Panc1 (cell line): Measurements from ENCODE around the gene UBAP2L. TPM values are rescaled to one million over a fixed set of nuclear protein-coding genes. Genes with fewer than 3 reads are reported as not detected.

ENCODE experiments used
- ATAC-seq: fragments of 200-7000 bp; cut with Tn5 transposase; 2 replicates; pipeline ENCODE4 v1.9.1; 2020; ENCODE audit warnings: mild to moderate bottlenecking, moderate library complexity
- BruUV-seq: library from RNA; stranded (reverse); fragments of 400-500 nt; replicated peaks from 2 replicates; lab custom pipeline; 2021; lab: Mats Ljungman, UMichigan
- CTCF ChIA-PET: fragments of 300-600 bp; sonication (Branson Sonifier 250); formaldehyde crosslinking; loops from one replicate; lab custom pipeline; 2022; ENCODE audit warnings: antibody characterized with exemption; lab: Charles Lee
- POLR2A ChIA-PET: fragments of 300-600 bp; sonication (Branson Sonifier 250); formaldehyde crosslinking; loops from one replicate; lab custom pipeline; 2022; ENCODE audit warnings: antibody characterized with exemption; lab: Charles Lee
- DNase-seq: peaks from one replicate; pipeline ENCODE4 v3.0.0-alpha.2; 2010; ENCODE audit warnings: low read depth, low spot score
- H3K27ac ChIP-seq: 2 replicates; pipeline ENCODE4 v1.5.1; 2011; ENCODE audit warnings: mild to moderate bottlenecking, low read length, inconsistent platforms
- H3K27me3 ChIP-seq: fragments of 200-500 bp; sonication (Bioruptor generic); 2 replicates; pipeline ENCODE4 v1.6.0; 2014; ENCODE audit warnings: low read length, inconsistent platforms; ENCODE audit not compliant: control insufficient read depth, insufficient read depth
- H3K36me3 ChIP-seq: fragments of 200-500 bp; sonication (Bioruptor generic); 2 replicates; pipeline ENCODE4 v1.5.1; 2014; ENCODE audit warnings: inconsistent platforms, mild to moderate bottlenecking, low read length, moderate library complexity; ENCODE audit not compliant: control insufficient read depth, insufficient read depth
- H3K4me1 ChIP-seq: 2 replicates; pipeline ENCODE4 v1.5.1; 2011; ENCODE audit warnings: inconsistent platforms, mild to moderate bottlenecking, low read length, moderate library complexity; ENCODE audit not compliant: control insufficient read depth, insufficient read depth
- H3K4me3 ChIP-seq, 2 experiments: 2 replicates each; pipeline ENCODE4 v1.5.1; 2011 to 2012; ENCODE audit warnings: low read depth in 2 of 2, low read length in 2 of 2, mild to moderate bottlenecking in 2 of 2, inconsistent platforms in 1 of 2, moderate library complexity in 1 of 2
- H3K9me3 ChIP-seq: fragments of 200-500 bp; sonication (Bioruptor generic); 2 replicates; pipeline ENCODE4 v1.5.1; 2014; ENCODE audit warnings: low read depth, mild to moderate bottlenecking, inconsistent platforms, low read length, moderate library complexity; ENCODE audit not compliant: control insufficient read depth, insufficient read depth
- POLR2AphosphoS5 ChIP-seq: IDR thresholded peaks from 2 replicates; pipeline ENCODE4 v1.6.1; 2012; ENCODE audit warnings: mild to moderate bottlenecking, low read depth, low read length, moderate library complexity
- SIN3A ChIP-seq: IDR thresholded peaks from 2 replicates; pipeline ENCODE4 v1.6.1; 2012; ENCODE audit warnings: low read depth, mild to moderate bottlenecking, low read length, moderate library complexity, borderline replicate concordance; ENCODE audit not compliant: insufficient read depth
- TCF7L2 ChIP-seq: IDR thresholded peaks from 2 replicates; pipeline ENCODE4 v1.6.1; 2011; ENCODE audit warnings: mild to moderate bottlenecking, low read depth, low read length, inconsistent platforms
- in situ Hi-C: cut with HindIII; loops from 2 replicates; pipeline ENCODE4 v1.10.0; 2016; ENCODE audit warnings: low sequenced_read_pairs, low pct_unique_long_range_greater_than_20kb
- intact Hi-C: fragments of 100-400 bp; cut with micrococcal nuclease; formaldehyde crosslinking; loops from one replicate; pipeline ENCODE4 v1.10.0; 2022; ENCODE audit not compliant: unreplicated experiment
- total RNA-seq: library from RNA; stranded (reverse); gene quantifications from one replicate; pipeline ENCODE4 v1.2.1, GENCODE V29; 2021; ENCODE audit not compliant: unreplicated experiment
- TF ChIP-seq, protein P1 (sequence below): fragments of 450-650 bp; IDR thresholded peaks from 2 replicates; pipeline ENCODE4 v1.5.1; 2017; ENCODE audit warnings: mild to moderate bottlenecking
- TF ChIP-seq, protein P2 (sequence below), 2 experiments: IDR thresholded peaks; 2 replicates each; pipeline ENCODE4 v1.6.1; 2011 to 2012; ENCODE audit warnings: low read depth in 2 of 2, control low read depth in 1 of 2, low read length in 1 of 2, mild to moderate bottlenecking in 1 of 2, moderate library complexity in 1 of 2; ENCODE audit not compliant: insufficient read depth in 1 of 2

Gene UBAP2L
- total RNA-seq, 1 experiment from 2014 or later: 227 TPM

DNA sequence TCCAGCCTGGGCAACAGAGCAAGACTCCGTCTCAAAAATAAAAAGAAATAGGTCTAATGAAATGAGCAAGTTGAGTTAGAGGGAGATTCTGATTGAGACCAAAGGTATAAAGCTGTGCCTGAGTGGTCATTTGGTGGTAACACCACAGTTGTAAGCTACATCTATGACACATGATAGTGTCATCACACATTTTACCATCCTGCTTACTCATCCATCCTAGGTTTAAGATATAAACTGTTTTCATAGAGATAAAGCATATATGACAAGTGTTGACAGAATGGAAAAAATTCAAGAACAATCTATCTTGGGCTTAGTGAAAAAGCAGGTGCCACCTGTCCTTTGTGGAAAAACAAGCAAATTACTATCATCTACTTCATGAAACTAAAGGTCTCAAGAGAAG, 7.5 kb upstream of the UBAP2L start:
- Histone ChIP-seq H3K9me3 (no peaks in the 10 kb centered on the region), H3K36me3 (peaks cover 17% of the 10 kb centered on the region), H3K4me3 (no peak overlapping the region), H3K27me3 (no peaks in the 10 kb centered on the region), H3K27ac (no peak overlapping the region), H3K4me1 (peaks cover under 1% of the 10 kb centered on the region)
- ATAC-seq (no peak), DNase-seq (no peak)
- in situ Hi-C loops: no loop called here
- POLR2A ChIA-PET: no interaction called here
- CTCF ChIA-PET: no interaction called here
- TF ChIP-seq, protein P1, sequence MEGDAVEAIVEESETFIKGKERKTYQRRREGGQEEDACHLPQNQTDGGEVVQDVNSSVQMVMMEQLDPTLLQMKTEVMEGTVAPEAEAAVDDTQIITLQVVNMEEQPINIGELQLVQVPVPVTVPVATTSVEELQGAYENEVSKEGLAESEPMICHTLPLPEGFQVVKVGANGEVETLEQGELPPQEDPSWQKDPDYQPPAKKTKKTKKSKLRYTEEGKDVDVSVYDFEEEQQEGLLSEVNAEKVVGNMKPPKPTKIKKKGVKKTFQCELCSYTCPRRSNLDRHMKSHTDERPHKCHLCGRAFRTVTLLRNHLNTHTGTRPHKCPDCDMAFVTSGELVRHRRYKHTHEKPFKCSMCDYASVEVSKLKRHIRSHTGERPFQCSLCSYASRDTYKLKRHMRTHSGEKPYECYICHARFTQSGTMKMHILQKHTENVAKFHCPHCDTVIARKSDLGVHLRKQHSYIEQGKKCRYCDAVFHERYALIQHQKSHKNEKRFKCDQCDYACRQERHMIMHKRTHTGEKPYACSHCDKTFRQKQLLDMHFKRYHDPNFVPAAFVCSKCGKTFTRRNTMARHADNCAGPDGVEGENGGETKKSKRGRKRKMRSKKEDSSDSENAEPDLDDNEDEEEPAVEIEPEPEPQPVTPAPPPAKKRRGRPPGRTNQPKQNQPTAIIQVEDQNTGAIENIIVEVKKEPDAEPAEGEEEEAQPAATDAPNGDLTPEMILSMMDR: no peak
- TF ChIP-seq POLR2AphosphoS5 (no peak), TCF7L2 (no peak), SIN3A (no peak)
- TF ChIP-seq, protein P2, sequence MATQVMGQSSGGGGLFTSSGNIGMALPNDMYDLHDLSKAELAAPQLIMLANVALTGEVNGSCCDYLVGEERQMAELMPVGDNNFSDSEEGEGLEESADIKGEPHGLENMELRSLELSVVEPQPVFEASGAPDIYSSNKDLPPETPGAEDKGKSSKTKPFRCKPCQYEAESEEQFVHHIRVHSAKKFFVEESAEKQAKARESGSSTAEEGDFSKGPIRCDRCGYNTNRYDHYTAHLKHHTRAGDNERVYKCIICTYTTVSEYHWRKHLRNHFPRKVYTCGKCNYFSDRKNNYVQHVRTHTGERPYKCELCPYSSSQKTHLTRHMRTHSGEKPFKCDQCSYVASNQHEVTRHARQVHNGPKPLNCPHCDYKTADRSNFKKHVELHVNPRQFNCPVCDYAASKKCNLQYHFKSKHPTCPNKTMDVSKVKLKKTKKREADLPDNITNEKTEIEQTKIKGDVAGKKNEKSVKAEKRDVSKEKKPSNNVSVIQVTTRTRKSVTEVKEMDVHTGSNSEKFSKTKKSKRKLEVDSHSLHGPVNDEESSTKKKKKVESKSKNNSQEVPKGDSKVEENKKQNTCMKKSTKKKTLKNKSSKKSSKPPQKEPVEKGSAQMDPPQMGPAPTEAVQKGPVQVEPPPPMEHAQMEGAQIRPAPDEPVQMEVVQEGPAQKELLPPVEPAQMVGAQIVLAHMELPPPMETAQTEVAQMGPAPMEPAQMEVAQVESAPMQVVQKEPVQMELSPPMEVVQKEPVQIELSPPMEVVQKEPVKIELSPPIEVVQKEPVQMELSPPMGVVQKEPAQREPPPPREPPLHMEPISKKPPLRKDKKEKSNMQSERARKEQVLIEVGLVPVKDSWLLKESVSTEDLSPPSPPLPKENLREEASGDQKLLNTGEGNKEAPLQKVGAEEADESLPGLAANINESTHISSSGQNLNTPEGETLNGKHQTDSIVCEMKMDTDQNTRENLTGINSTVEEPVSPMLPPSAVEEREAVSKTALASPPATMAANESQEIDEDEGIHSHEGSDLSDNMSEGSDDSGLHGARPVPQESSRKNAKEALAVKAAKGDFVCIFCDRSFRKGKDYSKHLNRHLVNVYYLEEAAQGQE (IDR thresholded peaks at IDR 0.05; ENCODE audit: insufficient read depth in 1 of 2, low read depth in 2 of 2, low read length in 1 of 2): no peak
- intact Hi-C loops: no loop called here
- BruUV-seq: no TSS peak

DNA sequence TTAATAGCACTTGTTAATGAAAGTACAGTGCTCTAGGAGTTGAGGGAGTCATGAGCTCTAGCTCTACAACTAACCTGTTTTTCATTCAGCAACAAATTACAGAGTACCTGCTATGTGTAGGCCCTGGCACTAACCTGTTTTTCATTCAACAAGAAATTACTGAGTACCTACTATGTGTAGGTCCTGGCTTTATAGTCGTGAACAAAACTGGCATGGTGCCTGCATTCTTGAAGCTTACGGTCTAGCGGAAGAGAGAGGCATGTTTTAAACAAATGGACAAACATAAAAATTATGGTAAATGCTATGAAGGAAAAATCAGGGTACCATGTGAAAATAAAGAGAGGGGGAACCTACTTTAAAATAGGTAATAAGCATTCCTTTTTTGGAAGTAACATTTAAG, 2.2 kb upstream of the UBAP2L start:
- POLR2A ChIA-PET: no interaction called here
- CTCF ChIA-PET: no interaction called here
- TF ChIP-seq POLR2AphosphoS5: no peak
- TF ChIP-seq, protein P2 (IDR thresholded peaks at IDR 0.05; ENCODE audit: insufficient read depth in 1 of 2, low read depth in 2 of 2, low read length in 1 of 2): no peak
- no peak for TF ChIP-seq SIN3A
- TF ChIP-seq, protein P1: no peak
- TF ChIP-seq TCF7L2: no peak
- Histone ChIP-seq H3K27ac (peak overlapping the region; percentile 99), H3K36me3 (peaks cover 29% of the 10 kb centered on the region), H3K27me3 (no peaks in the 10 kb centered on the region), H3K4me3 (peak overlapping the region; percentile 89 to 99; a peak in 3 of 4 replicates), H3K9me3 (no peaks in the 10 kb centered on the region), H3K4me1 (peaks cover 22% of the 10 kb centered on the region)
- DNase-seq (no peak), ATAC-seq (no peak)
- no TSS peak for BruUV-seq
- intact Hi-C loops: no loop called here
- in situ Hi-C loops: no loop called here
